Measurements from ENCODE around the gene TRIM38.

The TRIM38 gene

GRCh38 chr6:25943887-25944286, 18.7 kb upstream of the TRIM38 start:
- ChIA-PET CTCF (interaction anchor here (0.6 to 2.1 kb wide), 9 partner anchors 10 to 681 kb away, joined by 3 to 8 read pairs (median 4); no protein-coding TSS in a partner anchor), POLR2A (interaction anchor here (0.8 kb wide), 1 partner anchor 49 kb away, joined by 3 read pairs; no protein-coding TSS in a partner anchor)
- TF ChIP-seq, protein P1, sequence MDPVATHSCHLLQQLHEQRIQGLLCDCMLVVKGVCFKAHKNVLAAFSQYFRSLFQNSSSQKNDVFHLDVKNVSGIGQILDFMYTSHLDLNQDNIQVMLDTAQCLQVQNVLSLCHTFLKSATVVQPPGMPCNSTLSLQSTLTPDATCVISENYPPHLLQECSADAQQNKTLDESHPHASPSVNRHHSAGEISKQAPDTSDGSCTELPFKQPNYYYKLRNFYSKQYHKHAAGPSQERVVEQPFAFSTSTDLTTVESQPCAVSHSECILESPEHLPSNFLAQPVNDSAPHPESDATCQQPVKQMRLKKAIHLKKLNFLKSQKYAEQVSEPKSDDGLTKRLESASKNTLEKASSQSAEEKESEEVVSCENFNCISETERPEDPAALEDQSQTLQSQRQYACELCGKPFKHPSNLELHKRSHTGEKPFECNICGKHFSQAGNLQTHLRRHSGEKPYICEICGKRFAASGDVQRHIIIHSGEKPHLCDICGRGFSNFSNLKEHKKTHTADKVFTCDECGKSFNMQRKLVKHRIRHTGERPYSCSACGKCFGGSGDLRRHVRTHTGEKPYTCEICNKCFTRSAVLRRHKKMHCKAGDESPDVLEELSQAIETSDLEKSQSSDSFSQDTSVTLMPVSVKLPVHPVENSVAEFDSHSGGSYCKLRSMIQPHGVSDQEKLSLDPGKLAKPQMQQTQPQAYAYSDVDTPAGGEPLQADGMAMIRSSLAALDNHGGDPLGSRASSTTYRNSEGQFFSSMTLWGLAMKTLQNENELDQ (tag by site-specific recombination; IDR thresholded peaks at IDR 0.05; ENCODE audit: low read depth) = no peak
- no peak for TF ChIP-seq ZNF776 (tag by site-specific recombination; IDR thresholded peaks at IDR 0.05; ENCODE audit: borderline replicate concordance)
- TF ChIP-seq ZNF510 (tag by site-specific recombination; IDR thresholded peaks at IDR 0.05; ENCODE audit: insufficient replicate concordance) = no peak
- TF ChIP-seq ZBTB1 (tag by site-specific recombination; IDR thresholded peaks at IDR 0.05) = no peak
- no peak for TF ChIP-seq ZNF600 (tag by site-specific recombination; IDR thresholded peaks at IDR 0.05)
- TF ChIP-seq, protein P2, sequence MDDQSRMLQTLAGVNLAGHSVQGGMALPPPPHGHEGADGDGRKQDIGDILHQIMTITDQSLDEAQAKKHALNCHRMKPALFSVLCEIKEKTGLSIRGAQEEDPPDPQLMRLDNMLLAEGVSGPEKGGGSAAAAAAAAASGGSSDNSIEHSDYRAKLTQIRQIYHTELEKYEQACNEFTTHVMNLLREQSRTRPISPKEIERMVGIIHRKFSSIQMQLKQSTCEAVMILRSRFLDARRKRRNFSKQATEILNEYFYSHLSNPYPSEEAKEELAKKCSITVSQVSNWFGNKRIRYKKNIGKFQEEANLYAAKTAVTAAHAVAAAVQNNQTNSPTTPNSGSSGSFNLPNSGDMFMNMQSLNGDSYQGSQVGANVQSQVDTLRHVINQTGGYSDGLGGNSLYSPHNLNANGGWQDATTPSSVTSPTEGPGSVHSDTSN (CRISPR knock-in tag; IDR thresholded peaks at IDR 0.05) = no peak
- no peak for TF ChIP-seq ZNF76 (tag by site-specific recombination; IDR thresholded peaks at IDR 0.05; ENCODE audit: borderline replicate concordance, low read depth)
- no peak for TF ChIP-seq ZNF426 (tag by site-specific recombination; IDR thresholded peaks at IDR 0.05)
- TF ChIP-seq IKZF3 (tag by site-specific recombination; IDR thresholded peaks at IDR 0.05) = no peak
- TF ChIP-seq, protein P3, sequence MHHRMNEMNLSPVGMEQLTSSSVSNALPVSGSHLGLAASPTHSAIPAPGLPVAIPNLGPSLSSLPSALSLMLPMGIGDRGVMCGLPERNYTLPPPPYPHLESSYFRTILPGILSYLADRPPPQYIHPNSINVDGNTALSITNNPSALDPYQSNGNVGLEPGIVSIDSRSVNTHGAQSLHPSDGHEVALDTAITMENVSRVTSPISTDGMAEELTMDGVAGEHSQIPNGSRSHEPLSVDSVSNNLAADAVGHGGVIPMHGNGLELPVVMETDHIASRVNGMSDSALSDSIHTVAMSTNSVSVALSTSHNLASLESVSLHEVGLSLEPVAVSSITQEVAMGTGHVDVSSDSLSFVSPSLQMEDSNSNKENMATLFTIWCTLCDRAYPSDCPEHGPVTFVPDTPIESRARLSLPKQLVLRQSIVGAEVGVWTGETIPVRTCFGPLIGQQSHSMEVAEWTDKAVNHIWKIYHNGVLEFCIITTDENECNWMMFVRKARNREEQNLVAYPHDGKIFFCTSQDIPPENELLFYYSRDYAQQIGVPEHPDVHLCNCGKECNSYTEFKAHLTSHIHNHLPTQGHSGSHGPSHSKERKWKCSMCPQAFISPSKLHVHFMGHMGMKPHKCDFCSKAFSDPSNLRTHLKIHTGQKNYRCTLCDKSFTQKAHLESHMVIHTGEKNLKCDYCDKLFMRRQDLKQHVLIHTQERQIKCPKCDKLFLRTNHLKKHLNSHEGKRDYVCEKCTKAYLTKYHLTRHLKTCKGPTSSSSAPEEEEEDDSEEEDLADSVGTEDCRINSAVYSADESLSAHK (tag by site-specific recombination; IDR thresholded peaks at IDR 0.05) = no peak
- no peak for TF ChIP-seq TSHZ1 (tag by site-specific recombination; IDR thresholded peaks at IDR 0.05; ENCODE audit: borderline replicate concordance)
- TF ChIP-seq ZNF701 (tag by site-specific recombination; IDR thresholded peaks at IDR 0.05) = no peak
- no peak for TF ChIP-seq BCL11B (tag by site-specific recombination; IDR thresholded peaks at IDR 0.05; ENCODE audit: low read depth)
- TF ChIP-seq, protein P4, sequence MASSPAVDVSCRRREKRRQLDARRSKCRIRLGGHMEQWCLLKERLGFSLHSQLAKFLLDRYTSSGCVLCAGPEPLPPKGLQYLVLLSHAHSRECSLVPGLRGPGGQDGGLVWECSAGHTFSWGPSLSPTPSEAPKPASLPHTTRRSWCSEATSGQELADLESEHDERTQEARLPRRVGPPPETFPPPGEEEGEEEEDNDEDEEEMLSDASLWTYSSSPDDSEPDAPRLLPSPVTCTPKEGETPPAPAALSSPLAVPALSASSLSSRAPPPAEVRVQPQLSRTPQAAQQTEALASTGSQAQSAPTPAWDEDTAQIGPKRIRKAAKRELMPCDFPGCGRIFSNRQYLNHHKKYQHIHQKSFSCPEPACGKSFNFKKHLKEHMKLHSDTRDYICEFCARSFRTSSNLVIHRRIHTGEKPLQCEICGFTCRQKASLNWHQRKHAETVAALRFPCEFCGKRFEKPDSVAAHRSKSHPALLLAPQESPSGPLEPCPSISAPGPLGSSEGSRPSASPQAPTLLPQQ (tag by site-specific recombination; IDR thresholded peaks at IDR 0.05) = no peak
- TF ChIP-seq ZNF350 (tag by site-specific recombination; IDR thresholded peaks at IDR 0.05) = no peak
- TF ChIP-seq, protein P5, sequence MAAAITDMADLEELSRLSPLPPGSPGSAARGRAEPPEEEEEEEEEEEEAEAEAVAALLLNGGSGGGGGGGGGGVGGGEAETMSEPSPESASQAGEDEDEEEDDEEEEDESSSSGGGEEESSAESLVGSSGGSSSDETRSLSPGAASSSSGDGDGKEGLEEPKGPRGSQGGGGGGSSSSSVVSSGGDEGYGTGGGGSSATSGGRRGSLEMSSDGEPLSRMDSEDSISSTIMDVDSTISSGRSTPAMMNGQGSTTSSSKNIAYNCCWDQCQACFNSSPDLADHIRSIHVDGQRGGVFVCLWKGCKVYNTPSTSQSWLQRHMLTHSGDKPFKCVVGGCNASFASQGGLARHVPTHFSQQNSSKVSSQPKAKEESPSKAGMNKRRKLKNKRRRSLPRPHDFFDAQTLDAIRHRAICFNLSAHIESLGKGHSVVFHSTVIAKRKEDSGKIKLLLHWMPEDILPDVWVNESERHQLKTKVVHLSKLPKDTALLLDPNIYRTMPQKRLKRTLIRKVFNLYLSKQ (tag by site-specific recombination; IDR thresholded peaks at IDR 0.05; ENCODE audit: borderline replicate concordance) = no peak
- TF ChIP-seq ZNF670 (tag by site-specific recombination; IDR thresholded peaks at IDR 0.05; ENCODE audit: low read depth) = no peak
- no peak for TF ChIP-seq ZNF248 (tag by site-specific recombination; IDR thresholded peaks at IDR 0.05)
- TF ChIP-seq ZNF146 (tag by site-specific recombination; IDR thresholded peaks at IDR 0.05) = no peak
- Histone ChIP-seq H3K27ac (ENCODE audit: extremely low read depth, low read depth, low read length) (no peak overlapping the region), H3K9me3 (ENCODE audit: control insufficient read depth, insufficient read depth, low read depth, low read length) (no peaks in the 10 kb centered on the region), H3K36me3 (ENCODE audit: control insufficient read depth in 2 of 2, insufficient read depth in 1 of 2, low read length in 2 of 2) (no peaks in the 10 kb centered on the region), H3K4me1 (ENCODE audit: control insufficient read depth, insufficient read depth, low read length) (no peaks in the 10 kb centered on the region), H3K4me3 (ENCODE audit: low read depth, low read length) (no peak overlapping the region)
